Large intestine (tissue), 3 donors: ENCODE data around the gene AFP. TPM values are rescaled to one million over a fixed set of nuclear protein-coding genes. Genes with fewer than 3 reads are reported as not detected.

Source experiments
- DNase-seq, 2 donors: peaks; one replicate each; pipeline versions ENCODE4 v3.0.0 to v3.0.0-alpha.2; 2013
- H3K27ac ChIP-seq: one replicate; pipeline ENCODE4 v1.5.1; 2013; ENCODE audit warnings: low read length
- H3K27me3 ChIP-seq: 2 replicates; pipeline ENCODE4 v1.6.1; 2013; ENCODE audit warnings: low read length; ENCODE audit not compliant: control insufficient read depth, insufficient read depth
- H3K36me3 ChIP-seq: 2 replicates; pipeline ENCODE4 v1.6.1; 2013; ENCODE audit warnings: low read length; ENCODE audit not compliant: control insufficient read depth, insufficient read depth
- H3K4me1 ChIP-seq: one replicate; pipeline ENCODE4 v1.6.1; 2013; ENCODE audit warnings: low read length; ENCODE audit not compliant: control insufficient read depth, insufficient read depth
- H3K4me3 ChIP-seq: one replicate; pipeline ENCODE4 v1.5.1; 2013; ENCODE audit warnings: low read length
- H3K9me3 ChIP-seq: one replicate; pipeline ENCODE4 v1.6.1; 2013; ENCODE audit warnings: mild to moderate bottlenecking, low read depth, low read length, moderate library complexity; ENCODE audit not compliant: control insufficient read depth
- WGBS: methylation state at CpG from one replicate; pipeline ENCODE4 v1.1.5; 2013; ENCODE audit warnings: low lambda C conversion rate; ENCODE audit not compliant: insufficient coverage; 5-methylcytosine and 5-hydroxymethylcytosine counted together
- polyA plus RNA-seq: library from polyadenylated mRNA; unstranded; fragments of 120-200 nt; gene quantifications from one replicate; pipeline ENCODE4 v1.2.1, GENCODE V29; 2013

The AFP gene
- polyA plus RNA-seq, 1 donor = 442 TPM

DNA sequence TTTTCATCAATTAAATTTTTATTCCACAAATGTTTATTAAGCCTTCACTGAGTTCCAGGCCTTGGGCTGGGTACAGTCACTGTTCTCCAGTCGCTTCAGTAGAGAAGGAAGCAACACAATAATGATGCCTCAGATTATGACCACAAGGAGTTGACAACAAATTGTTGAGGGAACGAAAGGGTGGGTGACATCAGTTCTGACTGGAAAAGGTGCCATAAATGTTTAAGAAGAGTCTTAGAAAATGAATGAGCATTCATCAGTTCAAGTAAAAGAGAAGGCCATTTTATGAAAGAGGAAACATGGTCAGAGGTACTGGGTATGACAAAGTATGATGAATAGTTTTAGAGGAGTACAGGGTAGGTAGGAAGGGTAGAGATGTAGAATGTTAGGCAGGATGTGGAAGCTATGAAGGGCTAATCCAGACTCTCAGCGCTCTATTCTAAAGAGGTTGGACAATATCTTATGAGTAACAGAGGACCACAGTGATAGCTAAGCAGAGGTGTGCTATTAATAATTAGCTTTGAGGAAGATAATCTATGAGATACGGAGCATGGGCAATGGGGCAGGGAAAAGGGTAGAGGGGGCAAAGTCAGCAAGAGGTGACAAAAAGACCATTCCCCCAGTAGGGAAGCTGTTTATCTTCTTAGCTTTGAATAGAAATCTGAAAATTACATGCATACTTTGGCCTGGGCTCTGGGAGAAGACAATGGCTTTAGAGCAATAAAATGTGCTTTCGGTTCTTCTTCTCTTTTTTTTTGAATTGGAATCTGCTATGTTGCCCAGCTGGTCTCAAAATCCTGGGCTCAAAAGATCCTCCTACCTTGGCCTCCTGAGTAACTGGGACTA is 20.4 kb downstream of the AFP start:
- Histone ChIP-seq H3K27me3 (no peaks in the 10 kb centered on the region), H3K36me3 (no peaks in the 10 kb centered on the region), H3K4me3 (no peak overlapping the region), H3K27ac (peak overlapping the region; percentile 82), H3K4me1 (peaks cover 13% of the 10 kb centered on the region), H3K9me3 (no peaks in the 10 kb centered on the region)
- DNase-seq = peak in 1 of 2 donors; percentile 66
- no CpG with 5 or more reads among the region's 5 CpGs for WGBS

DNA sequence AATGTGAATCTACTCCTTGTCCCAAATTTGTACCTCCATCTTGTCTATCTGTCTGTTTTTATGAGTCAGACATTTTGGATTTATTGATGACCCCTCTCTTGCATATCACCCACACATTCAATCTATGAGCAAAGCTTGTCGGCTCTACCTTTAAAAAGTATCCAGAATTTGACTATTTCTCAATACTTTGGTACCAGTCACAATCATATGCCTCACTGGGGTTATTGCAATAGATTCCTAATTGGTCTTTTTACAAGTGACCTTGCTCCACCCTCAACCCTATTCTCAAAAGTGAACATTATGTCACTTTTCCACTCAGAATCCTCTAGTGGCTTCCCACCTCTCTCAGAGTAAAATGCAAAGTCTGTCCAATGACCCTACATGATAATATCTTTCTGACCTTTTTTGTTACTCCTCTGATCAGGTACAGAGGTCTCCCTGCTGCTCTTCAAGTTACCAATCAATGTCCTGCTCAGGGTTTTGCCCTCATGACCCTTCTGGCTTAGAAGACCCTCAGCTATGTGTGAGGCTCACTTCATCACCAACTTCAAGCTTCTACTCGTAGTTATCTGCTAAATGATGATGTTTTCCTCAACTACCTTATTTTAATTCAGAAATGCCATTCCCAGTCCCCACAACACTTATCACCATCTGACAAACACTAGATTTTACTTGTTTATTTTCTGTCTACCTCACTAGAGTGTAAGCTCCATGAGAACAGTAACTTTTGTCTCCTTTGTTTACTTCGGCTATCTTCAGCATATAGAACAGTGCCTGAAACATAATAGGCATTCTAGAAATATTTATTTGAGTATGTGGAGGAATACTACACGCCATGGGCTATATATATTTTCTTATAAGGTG is 22.4 kb downstream of the AFP start:
- peaks cover under 1% of the 10 kb centered on the region for H3K4me1 ChIP-seq
- no peak for DNase-seq
- no peaks in the 10 kb centered on the region for H3K9me3 ChIP-seq
- no peak overlapping the region for H3K27ac ChIP-seq
- no peaks in the 10 kb centered on the region for H3K27me3 ChIP-seq
- 87% methylated on average over 3 of the region's 4 CpGs for WGBS
- no peak overlapping the region for H3K4me3 ChIP-seq
- H3K36me3 ChIP-seq = no peaks in the 10 kb centered on the region

DNA sequence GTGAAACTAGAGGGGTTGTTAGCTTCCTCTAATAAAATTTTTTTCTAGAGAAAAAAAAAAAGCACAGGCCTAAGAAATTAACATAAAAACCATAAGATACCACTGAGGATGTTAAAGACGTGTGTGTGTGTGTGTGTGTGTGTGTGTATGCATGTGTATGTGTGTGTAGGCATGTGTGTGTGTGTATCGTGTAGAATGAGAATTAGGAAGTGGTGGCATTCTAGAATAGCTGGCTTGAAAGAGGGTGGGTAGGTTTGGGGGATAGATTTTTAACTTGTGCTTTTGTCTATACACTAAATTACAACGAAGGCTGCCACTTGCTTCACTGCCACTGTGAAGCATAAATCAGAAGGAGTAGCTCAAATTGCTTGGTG is 23.0 kb downstream of the AFP start:
- no peak overlapping the region for H3K27ac ChIP-seq
- no peak for DNase-seq
- no peak overlapping the region for H3K4me3 ChIP-seq
- no peaks in the 10 kb centered on the region for H3K27me3 ChIP-seq
- no CpG with 5 or more reads among the region's 3 CpGs for whole genome bisulfite sequencing
- no peaks in the 10 kb centered on the region for H3K4me1 ChIP-seq
- no peaks in the 10 kb centered on the region for H3K9me3 ChIP-seq
- no peaks in the 10 kb centered on the region for H3K36me3 ChIP-seq

DNA sequence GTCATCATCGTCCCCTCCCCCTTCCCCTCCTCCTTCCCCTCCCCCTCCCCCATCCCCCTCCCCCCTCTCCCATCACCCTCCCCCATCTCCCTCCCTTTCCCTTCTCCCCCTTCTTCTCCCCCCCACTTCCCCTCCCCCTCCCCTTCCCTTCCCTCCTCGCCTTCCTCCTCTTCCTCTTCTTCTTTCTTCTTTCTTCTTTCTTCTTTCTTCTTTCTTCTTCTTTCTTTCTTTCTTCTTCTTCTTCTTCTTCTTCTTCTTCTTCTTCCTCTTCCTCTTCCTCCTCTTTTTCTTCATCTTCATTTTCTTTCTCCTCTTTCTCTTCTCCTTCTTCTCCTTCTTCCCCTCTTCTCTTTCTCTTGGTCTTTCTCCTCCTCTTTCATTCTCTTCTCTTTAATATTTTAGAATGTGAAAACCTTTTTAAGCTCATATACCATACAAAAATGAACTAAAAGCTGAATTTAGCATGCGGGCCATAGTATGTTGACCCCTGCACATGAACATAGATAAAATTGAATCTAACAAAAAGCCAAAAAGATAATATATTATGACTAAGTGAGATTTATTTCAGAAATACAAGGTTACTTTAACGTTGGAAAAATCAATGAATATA is 25.0 kb downstream of the AFP start:
- Histone ChIP-seq H3K9me3 (no peaks in the 10 kb centered on the region), H3K36me3 (no peaks in the 10 kb centered on the region), H3K27ac (no peak overlapping the region), H3K4me3 (no peak overlapping the region), H3K4me1 (no peaks in the 10 kb centered on the region), H3K27me3 (no peaks in the 10 kb centered on the region)
- 96% methylated on average over 3 of the region's 4 CpGs for WGBS
- DNase-seq = no peak

DNA sequence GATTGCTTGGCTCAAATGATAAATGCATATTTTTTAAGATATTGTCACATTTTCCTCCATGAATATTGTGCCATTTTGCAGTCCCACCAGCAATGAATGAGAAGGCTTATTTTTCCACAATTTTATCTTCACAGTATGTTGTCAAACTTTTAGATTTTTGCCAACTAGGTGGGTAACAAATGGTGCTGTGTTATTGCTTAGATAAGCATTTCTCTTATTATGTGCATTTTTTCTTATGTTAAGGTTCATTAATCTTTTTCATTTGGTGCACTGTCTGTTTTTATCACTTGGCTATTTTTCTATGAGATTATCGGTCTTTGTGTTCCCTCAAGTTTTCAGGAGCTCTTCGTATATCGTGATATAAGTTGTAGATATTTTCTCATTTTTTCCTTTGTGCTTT is 32.1 kb downstream of the AFP start:
- 92% methylated on average over 3 of the region's 3 CpGs for WGBS
- DNase-seq = no peak
- Histone ChIP-seq H3K36me3 (no peaks in the 10 kb centered on the region), H3K4me3 (no peak overlapping the region), H3K27me3 (no peaks in the 10 kb centered on the region), H3K9me3 (peaks cover 7% of the 10 kb centered on the region), H3K27ac (no peak overlapping the region), H3K4me1 (no peaks in the 10 kb centered on the region)

DNA sequence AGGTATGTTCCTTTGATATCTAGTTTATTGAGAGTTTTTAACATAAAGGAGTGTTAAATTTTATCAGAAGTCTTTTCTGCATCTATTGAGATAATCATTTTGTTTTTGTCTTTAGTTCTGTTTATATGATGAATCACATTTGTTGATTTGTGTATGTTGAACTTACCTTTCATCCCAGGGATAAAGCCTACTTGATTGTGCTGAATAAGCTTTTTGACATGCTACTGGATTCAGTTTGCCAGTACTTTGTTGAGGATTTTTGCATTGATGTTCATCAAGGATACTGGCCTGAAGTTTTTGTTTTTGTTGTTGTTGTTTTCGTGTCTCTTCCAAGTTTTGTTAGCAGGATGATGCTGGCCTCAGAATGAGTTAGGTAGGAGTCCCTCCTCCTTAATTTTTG is 34.7 kb downstream of the AFP start:
- Histone ChIP-seq H3K4me3 (no peak overlapping the region), H3K27ac (no peak overlapping the region), H3K27me3 (no peaks in the 10 kb centered on the region), H3K36me3 (no peaks in the 10 kb centered on the region), H3K9me3 (peaks cover 7% of the 10 kb centered on the region), H3K4me1 (no peaks in the 10 kb centered on the region)
- WGBS = no CpG with 5 or more reads among the region's 1 CpG
- DNase-seq = no peak

DNA sequence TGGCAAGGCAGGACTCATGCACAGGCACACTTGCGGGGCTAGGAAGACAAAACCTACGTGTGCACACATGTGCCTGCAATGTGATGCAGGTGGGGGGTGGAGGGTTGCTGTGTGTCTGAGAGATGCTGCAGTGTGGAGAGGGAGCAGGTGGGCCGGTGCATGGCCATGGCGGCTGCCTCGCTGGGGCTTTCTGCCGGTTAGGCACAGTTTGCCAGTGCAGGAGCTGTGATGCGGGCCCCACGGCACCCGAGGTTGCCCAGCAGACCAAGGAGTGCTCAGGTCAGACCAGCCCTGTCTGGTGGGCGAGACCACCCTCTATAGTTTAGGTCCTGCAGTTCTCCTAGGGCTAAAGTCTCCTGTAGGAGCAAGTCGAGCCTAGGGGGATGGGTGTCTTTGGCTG is 41.2 kb downstream of the AFP start:
- no CpG with 5 or more reads among the region's 11 CpGs for WGBS
- DNase-seq = no peak
- H3K27me3 ChIP-seq = no peaks in the 10 kb centered on the region
- no peak overlapping the region for H3K27ac ChIP-seq
- H3K4me3 ChIP-seq = no peak overlapping the region
- peaks cover 9% of the 10 kb centered on the region for H3K4me1 ChIP-seq
- peaks cover 7% of the 10 kb centered on the region for H3K9me3 ChIP-seq
- H3K36me3 ChIP-seq = no peaks in the 10 kb centered on the region

DNA sequence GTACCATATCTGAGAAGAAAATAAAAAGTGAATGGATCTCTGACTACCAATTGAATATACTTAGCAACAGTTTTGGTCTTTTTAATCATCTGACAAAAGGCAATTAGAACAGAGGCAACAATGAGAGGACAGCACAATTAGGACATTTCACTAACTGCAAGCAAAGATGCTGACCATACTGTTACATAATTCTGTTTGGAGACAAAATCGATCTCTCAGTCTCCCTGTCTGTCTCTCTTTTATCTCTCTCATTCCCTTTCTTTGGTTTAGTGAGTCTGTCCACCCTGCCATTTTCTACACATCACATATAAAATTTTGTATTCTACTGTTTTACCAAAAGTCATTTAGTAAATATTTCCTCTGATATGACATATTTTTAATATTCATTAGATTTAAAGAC is 43.3 kb downstream of the AFP start:
- peaks cover 12% of the 10 kb centered on the region for H3K4me1 ChIP-seq
- 100% methylated on average over 1 of the region's 1 CpG for WGBS

DNA sequence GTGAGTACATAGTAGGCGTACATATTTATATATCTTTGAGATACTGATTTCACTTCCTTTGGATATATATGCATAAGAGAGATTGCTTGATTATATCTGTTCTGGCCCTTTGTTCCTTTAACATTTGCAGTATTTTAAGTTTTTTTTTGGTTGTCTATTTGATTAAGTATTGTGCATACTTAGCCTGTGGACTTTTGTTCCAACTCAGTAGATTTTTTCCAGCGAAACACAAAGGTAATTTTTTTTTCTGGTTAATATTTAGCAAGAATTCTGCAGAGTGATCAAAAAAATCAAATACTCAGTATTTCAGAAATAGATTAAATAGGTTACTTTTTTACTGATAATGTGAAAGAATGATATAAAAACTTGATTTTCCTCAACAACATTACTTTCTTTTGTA is 45.3 kb downstream of the AFP start, which contains the start of gene AFM:
Gene AFM, plus strand, starts transcription at position 388 of the 400 bp plus-strand sequence. CDS start 31 bp downstream, outside the sequence.
- Histone ChIP-seq H3K27me3 (no peaks in the 10 kb centered on the region), H3K36me3 (no peaks in the 10 kb centered on the region), H3K4me3 (no peak within 1 kb of the TSS), H3K9me3 (no peaks in the 10 kb centered on the region), H3K27ac (peak within 1 kb of the TSS; percentile 43), H3K4me1 (peaks cover 12% of the 10 kb centered on the region)
- peak in 1 of 2 donors; percentile 62 for DNase-seq
- WGBS = no CpG with 5 or more reads among the region's 2 CpGs

More for the DNA sequence above, 43.3 kb downstream of the AFP start:
- no peak for DNase-seq
- no peaks in the 10 kb centered on the region for H3K9me3 ChIP-seq
- H3K36me3 ChIP-seq = no peaks in the 10 kb centered on the region
- no peak overlapping the region for H3K27ac ChIP-seq
- H3K27me3 ChIP-seq = no peaks in the 10 kb centered on the region
- H3K4me3 ChIP-seq = no peak overlapping the region

DNA sequence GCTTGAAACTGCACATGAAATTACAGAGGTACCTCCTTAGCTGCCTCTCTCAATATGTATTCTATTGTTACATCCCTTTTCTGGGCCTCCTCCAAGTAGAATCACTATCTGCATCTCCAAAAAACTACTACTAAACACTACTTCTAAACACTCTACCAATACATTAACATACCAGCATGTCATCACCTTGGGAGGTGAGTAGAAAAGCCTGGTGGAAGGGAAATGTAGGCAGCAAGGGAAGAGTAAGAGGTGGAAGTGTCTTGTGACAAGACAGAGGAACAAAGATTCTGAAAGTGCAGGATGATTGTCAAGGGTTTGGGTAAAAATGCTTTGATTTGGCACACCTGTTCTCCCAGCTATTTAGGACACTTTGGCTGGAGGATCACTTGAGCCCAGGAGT is 49.1 kb downstream of the AFP start:
- Histone ChIP-seq H3K4me3 (no peak overlapping the region), H3K4me1 (peaks cover 12% of the 10 kb centered on the region)

More for the DNA sequence above, 49.1 kb downstream of the AFP start:
- no peak for DNase-seq
- H3K36me3 ChIP-seq = no peaks in the 10 kb centered on the region
- H3K9me3 ChIP-seq = no peaks in the 10 kb centered on the region
- no peak overlapping the region for H3K27ac ChIP-seq
- no peaks in the 10 kb centered on the region for H3K27me3 ChIP-seq
